Measurements from ENCODE around the gene MTMR2.

DNA sequence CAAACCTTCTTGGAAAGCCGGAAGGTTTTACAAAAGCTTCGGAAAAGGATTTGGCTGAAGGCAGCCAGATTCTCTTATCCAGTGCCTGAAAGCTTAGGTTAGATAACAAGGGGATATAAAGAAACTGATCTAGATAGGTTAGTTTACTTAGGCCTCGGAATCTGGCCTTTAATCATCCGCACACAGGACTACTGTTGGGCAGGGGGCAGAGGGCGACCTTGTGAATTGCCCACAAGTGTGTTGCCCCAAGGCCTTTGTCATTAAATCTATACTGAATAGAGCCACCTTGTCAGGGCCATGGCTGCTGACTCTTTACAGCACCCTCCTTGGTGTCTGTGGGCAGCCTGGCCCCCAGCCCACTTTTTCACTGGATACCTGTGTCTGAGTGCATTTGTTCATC is 9.7 kb upstream of the MTMR2 start:
- TF ChIP-seq, protein P1, sequence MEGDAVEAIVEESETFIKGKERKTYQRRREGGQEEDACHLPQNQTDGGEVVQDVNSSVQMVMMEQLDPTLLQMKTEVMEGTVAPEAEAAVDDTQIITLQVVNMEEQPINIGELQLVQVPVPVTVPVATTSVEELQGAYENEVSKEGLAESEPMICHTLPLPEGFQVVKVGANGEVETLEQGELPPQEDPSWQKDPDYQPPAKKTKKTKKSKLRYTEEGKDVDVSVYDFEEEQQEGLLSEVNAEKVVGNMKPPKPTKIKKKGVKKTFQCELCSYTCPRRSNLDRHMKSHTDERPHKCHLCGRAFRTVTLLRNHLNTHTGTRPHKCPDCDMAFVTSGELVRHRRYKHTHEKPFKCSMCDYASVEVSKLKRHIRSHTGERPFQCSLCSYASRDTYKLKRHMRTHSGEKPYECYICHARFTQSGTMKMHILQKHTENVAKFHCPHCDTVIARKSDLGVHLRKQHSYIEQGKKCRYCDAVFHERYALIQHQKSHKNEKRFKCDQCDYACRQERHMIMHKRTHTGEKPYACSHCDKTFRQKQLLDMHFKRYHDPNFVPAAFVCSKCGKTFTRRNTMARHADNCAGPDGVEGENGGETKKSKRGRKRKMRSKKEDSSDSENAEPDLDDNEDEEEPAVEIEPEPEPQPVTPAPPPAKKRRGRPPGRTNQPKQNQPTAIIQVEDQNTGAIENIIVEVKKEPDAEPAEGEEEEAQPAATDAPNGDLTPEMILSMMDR (IDR thresholded peaks at IDR 0.05), result no peak
- TF ChIP-seq POLR2A (IDR thresholded peaks at IDR 0.05), result no peak
